Neural cell (in vitro differentiated cells): ENCODE data around the gene UQCRH.

Experiments
- EP300 ChIP-seq: fragments of 450-650 bp; conservative IDR thresholded peaks from 2 replicates; pipeline ENCODE4 v1.6.1; 2014; ENCODE audit warnings: antibody characterized with exemption, mild to moderate bottlenecking, moderate library complexity; ENCODE audit not compliant: poor library complexity, severe bottlenecking
- EZH2 ChIP-seq: fragments of 200-600, 300-800 bp; shearing (Covaris generic), sonication (generic); IDR thresholded peaks from 2 replicates; pipeline ENCODE4 v1.6.1; 2014; ENCODE audit warnings: antibody characterized with exemption, low read length, borderline replicate concordance, mild to moderate bottlenecking; ENCODE audit not compliant: insufficient read depth, poor library complexity, severe bottlenecking
- POLR2AphosphoS5 ChIP-seq: IDR thresholded peaks from 2 replicates; pipeline ENCODE4 v1.6.1; 2012
- RAD21 ChIP-seq: fragments of 450-650 bp; conservative IDR thresholded peaks from 2 replicates; pipeline ENCODE4 v1.6.1; 2014; ENCODE audit warnings: antibody characterized with exemption, mild to moderate bottlenecking, moderate library complexity
- TF ChIP-seq, protein P1 (sequence below): fragments of 450-650 bp; IDR thresholded peaks from 2 replicates; pipeline ENCODE4 v1.5.1; 2014; ENCODE audit warnings: antibody characterized with exemption, mild to moderate bottlenecking, moderate library complexity; ENCODE audit not compliant: poor library complexity, severe bottlenecking
- TF ChIP-seq, protein P2 (sequence below): IDR thresholded peaks from 2 replicates; pipeline ENCODE4 v1.6.1; 2012; ENCODE audit warnings: borderline replicate concordance

DNA sequence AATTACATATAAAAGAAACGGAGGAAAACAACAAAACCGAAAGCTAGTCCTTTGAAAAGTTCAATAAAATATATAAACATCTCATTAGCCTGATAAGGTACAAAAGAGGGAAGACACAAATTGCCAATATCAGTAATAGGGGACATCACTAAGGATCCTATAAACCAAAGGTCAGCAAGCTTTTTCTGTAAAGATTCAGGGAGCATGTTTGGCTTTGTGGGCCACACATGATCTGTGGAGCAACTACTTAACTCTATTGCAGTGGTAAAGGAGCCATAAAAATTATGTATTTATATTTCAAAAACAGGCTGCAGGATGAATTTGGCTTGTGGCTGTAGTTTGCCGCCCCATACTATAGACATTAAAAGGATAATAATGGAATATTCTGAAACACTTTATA, 31.6 kb downstream of the UQCRH start:
- TF ChIP-seq, protein P1, sequence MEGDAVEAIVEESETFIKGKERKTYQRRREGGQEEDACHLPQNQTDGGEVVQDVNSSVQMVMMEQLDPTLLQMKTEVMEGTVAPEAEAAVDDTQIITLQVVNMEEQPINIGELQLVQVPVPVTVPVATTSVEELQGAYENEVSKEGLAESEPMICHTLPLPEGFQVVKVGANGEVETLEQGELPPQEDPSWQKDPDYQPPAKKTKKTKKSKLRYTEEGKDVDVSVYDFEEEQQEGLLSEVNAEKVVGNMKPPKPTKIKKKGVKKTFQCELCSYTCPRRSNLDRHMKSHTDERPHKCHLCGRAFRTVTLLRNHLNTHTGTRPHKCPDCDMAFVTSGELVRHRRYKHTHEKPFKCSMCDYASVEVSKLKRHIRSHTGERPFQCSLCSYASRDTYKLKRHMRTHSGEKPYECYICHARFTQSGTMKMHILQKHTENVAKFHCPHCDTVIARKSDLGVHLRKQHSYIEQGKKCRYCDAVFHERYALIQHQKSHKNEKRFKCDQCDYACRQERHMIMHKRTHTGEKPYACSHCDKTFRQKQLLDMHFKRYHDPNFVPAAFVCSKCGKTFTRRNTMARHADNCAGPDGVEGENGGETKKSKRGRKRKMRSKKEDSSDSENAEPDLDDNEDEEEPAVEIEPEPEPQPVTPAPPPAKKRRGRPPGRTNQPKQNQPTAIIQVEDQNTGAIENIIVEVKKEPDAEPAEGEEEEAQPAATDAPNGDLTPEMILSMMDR = no peak
- no peak for TF ChIP-seq EP300
- TF ChIP-seq POLR2AphosphoS5 = no peak
- TF ChIP-seq, protein P2, sequence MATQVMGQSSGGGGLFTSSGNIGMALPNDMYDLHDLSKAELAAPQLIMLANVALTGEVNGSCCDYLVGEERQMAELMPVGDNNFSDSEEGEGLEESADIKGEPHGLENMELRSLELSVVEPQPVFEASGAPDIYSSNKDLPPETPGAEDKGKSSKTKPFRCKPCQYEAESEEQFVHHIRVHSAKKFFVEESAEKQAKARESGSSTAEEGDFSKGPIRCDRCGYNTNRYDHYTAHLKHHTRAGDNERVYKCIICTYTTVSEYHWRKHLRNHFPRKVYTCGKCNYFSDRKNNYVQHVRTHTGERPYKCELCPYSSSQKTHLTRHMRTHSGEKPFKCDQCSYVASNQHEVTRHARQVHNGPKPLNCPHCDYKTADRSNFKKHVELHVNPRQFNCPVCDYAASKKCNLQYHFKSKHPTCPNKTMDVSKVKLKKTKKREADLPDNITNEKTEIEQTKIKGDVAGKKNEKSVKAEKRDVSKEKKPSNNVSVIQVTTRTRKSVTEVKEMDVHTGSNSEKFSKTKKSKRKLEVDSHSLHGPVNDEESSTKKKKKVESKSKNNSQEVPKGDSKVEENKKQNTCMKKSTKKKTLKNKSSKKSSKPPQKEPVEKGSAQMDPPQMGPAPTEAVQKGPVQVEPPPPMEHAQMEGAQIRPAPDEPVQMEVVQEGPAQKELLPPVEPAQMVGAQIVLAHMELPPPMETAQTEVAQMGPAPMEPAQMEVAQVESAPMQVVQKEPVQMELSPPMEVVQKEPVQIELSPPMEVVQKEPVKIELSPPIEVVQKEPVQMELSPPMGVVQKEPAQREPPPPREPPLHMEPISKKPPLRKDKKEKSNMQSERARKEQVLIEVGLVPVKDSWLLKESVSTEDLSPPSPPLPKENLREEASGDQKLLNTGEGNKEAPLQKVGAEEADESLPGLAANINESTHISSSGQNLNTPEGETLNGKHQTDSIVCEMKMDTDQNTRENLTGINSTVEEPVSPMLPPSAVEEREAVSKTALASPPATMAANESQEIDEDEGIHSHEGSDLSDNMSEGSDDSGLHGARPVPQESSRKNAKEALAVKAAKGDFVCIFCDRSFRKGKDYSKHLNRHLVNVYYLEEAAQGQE = no peak
- TF ChIP-seq EZH2 = no peak
- no peak for TF ChIP-seq RAD21
